Right lobe of liver (tissue), 4 donors: ENCODE results near the gene AQP3.
"Not testable (repeated sequence)": the region's sequence is repeated elsewhere in the genome, so short reads cannot be mapped to it uniquely, and the experiment has no call there.

Experiments
- CTCF ChIP-seq, 4 donors: fragments of 200-600 bp in 3 of 4; fragments of 450-650 bp in 1 of 4; IDR thresholded peaks; one replicate each; pipeline versions ENCODE4 v1.5.1 to v1.8.0; 2016 to 2022; ENCODE audit warnings: antibody characterized with exemption in 4 of 4, mild to moderate bottlenecking in 2 of 4
- POLR2A ChIP-seq: fragments of 450-650 bp; IDR thresholded peaks from one replicate; pipeline ENCODE4 v1.6.1; 2017; ENCODE audit warnings: antibody characterized with exemption, mild to moderate bottlenecking
- donor health status: DM: no; HTN: no; CAD: no.
- donor health status: DM: no; HTN: no; CAD: no.
- donor health status: DM: no; HTN: yes; CAD: no.

- not testable (repeated sequence) for TF ChIP-seq CTCF (IDR thresholded peaks at IDR 0.05); POLR2A
Observed at GRCh38 chr9:33397801-33398200, 49.6 kb downstream of the AQP3 start.
